HCT116 (cell line): ENCODE measurements around the gene ABCA3. TPM values are rescaled to one million over a fixed set of nuclear protein-coding genes. Genes with fewer than 3 reads are reported as not detected.

ENCODE experiments used
- ATAC-seq: fragments of 200-7000 bp; cut with Tn5 transposase; 2 replicates; pipeline ENCODE4 v1.9.1; 2020; ENCODE audit warnings: mild to moderate bottlenecking, moderate library complexity
- BruUV-seq: library from RNA; stranded (reverse); fragments of 400-500 nt; replicated peaks from 2 replicates; lab custom pipeline; 2021; lab: Mats Ljungman, UMichigan
- CTCF ChIA-PET: fragments of 300-600 bp; sonication (Branson Sonifier 250); formaldehyde crosslinking; loops from one replicate; lab custom pipeline; 2021; ENCODE audit warnings: antibody characterized with exemption; lab: Charles Lee
- POLR2A ChIA-PET: fragments of 300-600, 350-600 bp; sonication (Branson Sonifier 250); formaldehyde crosslinking; loops from one replicate; lab custom pipeline; 2021; ENCODE audit warnings: antibody characterized with exemption; lab: Charles Lee
- RAD21 ChIA-PET, 2 experiments: fragments of 300-600 bp; sonication (Branson Sonifier 250); formaldehyde crosslinking; loops; one replicate each; lab custom pipeline; 2023; ENCODE audit warnings: low total read pairs in 2 of 2; ENCODE audit not compliant: uncharacterized antibody in 2 of 2, unreplicated experiment in 2 of 2, low non-redundant PET in 1 of 2; lab: Charles Lee
- DNase-seq: peaks from one replicate; pipeline ENCODE4 v3.0.0-alpha.2; 2010; ENCODE audit warnings: low read depth, low spot score
- H2AFZ ChIP-seq: fragments of 200-600 bp; shearing (Covaris generic), sonication (generic); 2 replicates; pipeline ENCODE4 v1.6.1; 2017; ENCODE audit warnings: low read depth, mixed run types, mixed read lengths, antibody characterized with exemption, low read length; ENCODE audit not compliant: poor library complexity, severe bottlenecking
- H3K27ac ChIP-seq: 2 replicates; pipeline ENCODE4 v1.5.1; 2012; ENCODE audit warnings: low read depth, low read length
- H3K27me3 ChIP-seq: fragments of 200-600 bp; sonication (generic); 2 replicates; pipeline ENCODE4 v1.6.1; 2016; ENCODE audit warnings: mixed run types, low read length, mixed read lengths; ENCODE audit not compliant: insufficient read depth
- H3K36me3 ChIP-seq, 2 experiments: fragments of 200-500 bp in 1 of 2; fragments of 200-600 bp in 1 of 2; sonication (Bioruptor generic) in 1 of 2; sonication (generic) in 1 of 2; 2 replicates each; pipeline versions ENCODE4 v1.5.1 to v1.6.1; 2014 to 2016; ENCODE audit warnings: low read length in 2 of 2, inconsistent platforms in 1 of 2, mixed read lengths in 1 of 2, mixed run types in 1 of 2; ENCODE audit not compliant: insufficient read depth in 2 of 2, control insufficient read depth in 1 of 2
- H3K4me1 ChIP-seq, 2 experiments: fragments of 200-600 bp in 1 of 2; sonication (generic) in 1 of 2; 2 replicates each; pipeline versions ENCODE4 v1.5.1 to v1.6.1; 2012 to 2017; ENCODE audit warnings: low read length in 2 of 2, inconsistent platforms in 1 of 2, mild to moderate bottlenecking in 1 of 2, mixed read lengths in 1 of 2, mixed run types in 1 of 2, moderate library complexity in 1 of 2; ENCODE audit not compliant: insufficient read depth in 2 of 2, control insufficient read depth in 1 of 2
- H3K4me2 ChIP-seq: fragments of 200-600 bp; sonication (generic); 2 replicates; pipeline ENCODE4 v1.6.1; 2017; ENCODE audit warnings: mixed run types, low read length, mixed read lengths
- H3K4me3 ChIP-seq, 2 experiments: fragments of 200-600 bp in 1 of 2; sonication (generic) in 1 of 2; replicated peaks in 1 of 2; 2 replicates each; pipeline ENCODE4 v1.5.1; 2011 to 2016; ENCODE audit warnings: low read length in 2 of 2, control low read depth in 1 of 2, low read depth in 1 of 2, mild to moderate bottlenecking in 1 of 2, mixed read lengths in 1 of 2, mixed run types in 1 of 2
- H3K79me2 ChIP-seq: fragments of 200-600 bp; sonication (generic); 2 replicates; pipeline ENCODE4 v1.6.1; 2017; ENCODE audit warnings: mild to moderate bottlenecking, mixed run types, low read length, moderate library complexity, mixed read lengths; ENCODE audit not compliant: insufficient read depth
- H3K9ac ChIP-seq: fragments of 200-600 bp; sonication (generic); 2 replicates; pipeline ENCODE4 v1.6.1; 2016; ENCODE audit warnings: low read length, mixed read lengths
- H3K9me2 ChIP-seq: fragments of 200-600 bp; sonication (generic), shearing (Covaris generic); 2 replicates; pipeline ENCODE4 v1.6.1; 2017; ENCODE audit warnings: mixed run types, mild to moderate bottlenecking, moderate library complexity; ENCODE audit not compliant: insufficient read depth
- H3K9me3 ChIP-seq, 2 experiments: fragments of 200-500 bp in 1 of 2; fragments of 200-600 bp in 1 of 2; sonication (Bioruptor generic) in 1 of 2; sonication (generic) in 1 of 2; 2 replicates each; pipeline ENCODE4 v1.6.1; 2014 to 2017; ENCODE audit warnings: low read length in 2 of 2, mixed read lengths in 2 of 2, inconsistent platforms in 1 of 2, low read depth in 1 of 2, mild to moderate bottlenecking in 1 of 2, mixed run types in 1 of 2, moderate library complexity in 1 of 2; ENCODE audit not compliant: control insufficient read depth in 1 of 2, insufficient read depth in 1 of 2
- H4K20me1 ChIP-seq: fragments of 200-600 bp; sonication (generic), shearing (Covaris generic); 2 replicates; pipeline ENCODE4 v1.6.1; 2017; ENCODE audit warnings: mixed run types, mild to moderate bottlenecking, moderate library complexity; ENCODE audit not compliant: insufficient read depth
- CBX3 ChIP-seq: IDR thresholded peaks from 2 replicates; pipeline ENCODE4 v1.6.1; 2012; ENCODE audit warnings: low read depth
- CEBPB ChIP-seq: IDR thresholded peaks from 2 replicates; pipeline ENCODE4 v1.6.1; 2012; ENCODE audit warnings: low read depth
- CTCF ChIP-seq, 3 experiments: fragments of 200-600 bp in 1 of 3; sonication (generic) in 1 of 3; IDR thresholded peaks in 2 of 3; conservative IDR thresholded peaks in 1 of 3; 2 replicates each; pipeline ENCODE4 v1.5.1; 2012 to 2017; ENCODE audit warnings: low read depth in 2 of 3, low read length in 2 of 3, antibody characterized with exemption in 1 of 3, borderline replicate concordance in 1 of 3, control low read depth in 1 of 3, mild to moderate bottlenecking in 1 of 3, mixed read lengths in 1 of 3, mixed run types in 1 of 3, moderate library complexity in 1 of 3; ENCODE audit not compliant: insufficient read depth in 1 of 3
- EGR1 ChIP-seq: IDR thresholded peaks from 2 replicates; pipeline ENCODE4 v1.6.1; 2012; ENCODE audit warnings: low read depth
- FOSL1 ChIP-seq: IDR thresholded peaks from 2 replicates; pipeline ENCODE4 v1.6.1; 2012; ENCODE audit warnings: low read depth
- POLR2A ChIP-seq: IDR thresholded peaks from 2 replicates; pipeline ENCODE4 v1.7.0; 2011; ENCODE audit warnings: borderline replicate concordance; ENCODE audit not compliant: insufficient read depth, insufficient read length; ENCODE audit errors: extremely low read depth
- POLR2AphosphoS5 ChIP-seq: IDR thresholded peaks from 2 replicates; pipeline ENCODE4 v1.6.1; 2011; ENCODE audit warnings: mild to moderate bottlenecking, low read depth, low read length, moderate library complexity
- RAD21 ChIP-seq: IDR thresholded peaks from 2 replicates; pipeline ENCODE4 v1.6.1; 2012; ENCODE audit warnings: low read depth, mild to moderate bottlenecking
- SP1 ChIP-seq: IDR thresholded peaks from 2 replicates; pipeline ENCODE4 v1.6.1; 2012; ENCODE audit warnings: low read depth
- SRF ChIP-seq: IDR thresholded peaks from 2 replicates; pipeline ENCODE4 v1.6.1; 2012; ENCODE audit warnings: low read depth
- YY1 ChIP-seq: IDR thresholded peaks from 2 replicates; pipeline ENCODE4 v1.6.1; 2011; ENCODE audit warnings: low read length, low read depth, moderate library complexity, mild to moderate bottlenecking; ENCODE audit not compliant: insufficient replicate concordance; ENCODE audit errors: extremely low read depth
- ZBTB33 ChIP-seq: IDR thresholded peaks from 2 replicates; pipeline ENCODE4 v1.6.1; 2011; ENCODE audit warnings: mild to moderate bottlenecking, low read length, moderate library complexity; ENCODE audit not compliant: insufficient replicate concordance; ENCODE audit errors: extremely low read depth
- ZFX ChIP-seq: fragments of 450-650 bp; IDR thresholded peaks from 2 replicates; pipeline ENCODE4 v1.6.1; 2017
- ZNF274 ChIP-seq: fragments of 200-500 bp; sonication (Bioruptor generic); IDR thresholded peaks from 2 replicates; pipeline ENCODE4 v1.6.1; 2014; ENCODE audit warnings: mild to moderate bottlenecking, low read depth, low read length, inconsistent platforms
- intact Hi-C: fragments of 100-400 bp; cut with micrococcal nuclease; formaldehyde crosslinking; loops from 2 replicates; pipeline ENCODE4 v1.10.0; 2022
- total RNA-seq: library from RNA; stranded (reverse); gene quantifications from one replicate; pipeline ENCODE4 v1.2.1, GENCODE V29; 2021; ENCODE audit not compliant: unreplicated experiment

Gene ABCA3
- total RNA-seq, 1 experiment from 2014 or later, result 5.4 TPM

- ATAC-seq, result no peak
- no peaks in the 10 kb centered on the region for H4K20me1 ChIP-seq
- H3K27me3 ChIP-seq, result no peaks in the 10 kb centered on the region
- no peak for TF ChIP-seq POLR2AphosphoS5
- TF ChIP-seq ZBTB33, result no peak
- TF ChIP-seq EGR1, result no peak
- no peak for TF ChIP-seq SP1
- no peak for TF ChIP-seq ZFX
- TF ChIP-seq CBX3, result no peak
- TF ChIP-seq SRF, result no peak
- no peak for TF ChIP-seq CTCF (IDR thresholded peaks at IDR 0.05 in 2 of 3, conservative IDR thresholded peaks at IDR 0.05 in 1 of 3; ENCODE audit: borderline replicate concordance in 1 of 3, insufficient read depth in 1 of 3, low read depth in 2 of 3, low read length in 2 of 3)
- no peak for TF ChIP-seq CEBPB
- TF ChIP-seq ZNF274, result no peak
- no peak for TF ChIP-seq POLR2A
- TF ChIP-seq YY1, result no peak
- TF ChIP-seq FOSL1, result no peak
- no peak for TF ChIP-seq RAD21
- H3K9ac ChIP-seq, result no peak overlapping the region
- no peak overlapping the region for H2AFZ ChIP-seq
- H3K9me2 ChIP-seq, result no peaks in the 10 kb centered on the region
- no peak overlapping the region for H3K27ac ChIP-seq
- H3K79me2 ChIP-seq, result no peaks in the 10 kb centered on the region
- no peak overlapping the region for H3K4me2 ChIP-seq
- H3K36me3 ChIP-seq, result no peaks in the 10 kb centered on the region
- intact Hi-C loops, result no loop called here
- no peak overlapping the region for H3K4me3 ChIP-seq
- no peaks in the 10 kb centered on the region for H3K4me1 ChIP-seq
- POLR2A ChIA-PET, result no interaction called here
- no peaks in the 10 kb centered on the region for H3K9me3 ChIP-seq
- RAD21 ChIA-PET, result no interaction called here
- DNase-seq, result no peak
- BruUV-seq, result no TSS peak
- CTCF ChIA-PET, result no interaction called here
Observed at GRCh38 chr16:2282866-2283555, 57.5 kb downstream of the ABCA3 start.
